ENCODE data around the gene FLAD1. TPM values are rescaled to one million over a fixed set of nuclear protein-coding genes. Genes with fewer than 3 reads are reported as not detected.
A peak's percentile ranks its signal among the peaks of the same experiment; 100 is the strongest.

Gene FLAD1
- total and polyA plus RNA-seq, 7 donors, result 17.5 to 36.5 (median 22.8) TPM

DNA sequence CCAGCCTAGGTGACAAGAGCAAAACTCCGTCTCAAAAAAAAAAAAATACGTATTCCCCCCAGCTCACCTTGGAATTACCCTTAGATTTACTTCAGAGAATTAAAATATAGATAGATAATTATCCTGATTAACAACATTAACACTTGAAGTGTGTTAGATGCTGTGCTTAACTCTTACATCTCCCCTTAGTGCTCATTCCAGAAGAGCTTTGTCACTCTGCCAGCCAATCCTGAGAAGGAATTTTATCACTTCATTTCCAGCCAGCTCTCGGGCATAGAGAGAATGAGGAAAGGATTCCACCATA is 11.0 kb upstream of the FLAD1 start:
- H3K36me3 ChIP-seq, result peaks cover 2 to 15% (median 13%) of the 10 kb centered on the region in 4 donors
- H3K4me1 ChIP-seq, result peaks cover 0 to 60% (median 58%) of the 10 kb centered on the region in 4 donors
- intact Hi-C loops (cut with DNase I), result loop anchor here (5.0 kb wide), 1 partner anchor 90 kb away; the partner anchor contains the start of gene EFNA4
- H3K9me3 ChIP-seq, result no peaks in the 10 kb centered on the region
- no peak for DNase-seq
- no peak for TF ChIP-seq POLR2AphosphoS5 (IDR thresholded peaks at IDR 0.05)
- TF ChIP-seq, protein P1, sequence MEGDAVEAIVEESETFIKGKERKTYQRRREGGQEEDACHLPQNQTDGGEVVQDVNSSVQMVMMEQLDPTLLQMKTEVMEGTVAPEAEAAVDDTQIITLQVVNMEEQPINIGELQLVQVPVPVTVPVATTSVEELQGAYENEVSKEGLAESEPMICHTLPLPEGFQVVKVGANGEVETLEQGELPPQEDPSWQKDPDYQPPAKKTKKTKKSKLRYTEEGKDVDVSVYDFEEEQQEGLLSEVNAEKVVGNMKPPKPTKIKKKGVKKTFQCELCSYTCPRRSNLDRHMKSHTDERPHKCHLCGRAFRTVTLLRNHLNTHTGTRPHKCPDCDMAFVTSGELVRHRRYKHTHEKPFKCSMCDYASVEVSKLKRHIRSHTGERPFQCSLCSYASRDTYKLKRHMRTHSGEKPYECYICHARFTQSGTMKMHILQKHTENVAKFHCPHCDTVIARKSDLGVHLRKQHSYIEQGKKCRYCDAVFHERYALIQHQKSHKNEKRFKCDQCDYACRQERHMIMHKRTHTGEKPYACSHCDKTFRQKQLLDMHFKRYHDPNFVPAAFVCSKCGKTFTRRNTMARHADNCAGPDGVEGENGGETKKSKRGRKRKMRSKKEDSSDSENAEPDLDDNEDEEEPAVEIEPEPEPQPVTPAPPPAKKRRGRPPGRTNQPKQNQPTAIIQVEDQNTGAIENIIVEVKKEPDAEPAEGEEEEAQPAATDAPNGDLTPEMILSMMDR (IDR thresholded peaks at IDR 0.05), result no peak
- TF ChIP-seq POLR2A (IDR thresholded peaks at IDR 0.05), result no peak
- no peak for TF ChIP-seq EP300 (IDR thresholded peaks at IDR 0.05)
- no peaks in the 10 kb centered on the region for H3K27me3 ChIP-seq
- no peak overlapping the region for H3K4me3 ChIP-seq
- peak overlapping the region; percentile 95 to 98 (median 96) for H3K27ac ChIP-seq
- WGBS, 2 donors, result 62 to 66% methylated on average over 3 of the region's 3 CpGs

DNA sequence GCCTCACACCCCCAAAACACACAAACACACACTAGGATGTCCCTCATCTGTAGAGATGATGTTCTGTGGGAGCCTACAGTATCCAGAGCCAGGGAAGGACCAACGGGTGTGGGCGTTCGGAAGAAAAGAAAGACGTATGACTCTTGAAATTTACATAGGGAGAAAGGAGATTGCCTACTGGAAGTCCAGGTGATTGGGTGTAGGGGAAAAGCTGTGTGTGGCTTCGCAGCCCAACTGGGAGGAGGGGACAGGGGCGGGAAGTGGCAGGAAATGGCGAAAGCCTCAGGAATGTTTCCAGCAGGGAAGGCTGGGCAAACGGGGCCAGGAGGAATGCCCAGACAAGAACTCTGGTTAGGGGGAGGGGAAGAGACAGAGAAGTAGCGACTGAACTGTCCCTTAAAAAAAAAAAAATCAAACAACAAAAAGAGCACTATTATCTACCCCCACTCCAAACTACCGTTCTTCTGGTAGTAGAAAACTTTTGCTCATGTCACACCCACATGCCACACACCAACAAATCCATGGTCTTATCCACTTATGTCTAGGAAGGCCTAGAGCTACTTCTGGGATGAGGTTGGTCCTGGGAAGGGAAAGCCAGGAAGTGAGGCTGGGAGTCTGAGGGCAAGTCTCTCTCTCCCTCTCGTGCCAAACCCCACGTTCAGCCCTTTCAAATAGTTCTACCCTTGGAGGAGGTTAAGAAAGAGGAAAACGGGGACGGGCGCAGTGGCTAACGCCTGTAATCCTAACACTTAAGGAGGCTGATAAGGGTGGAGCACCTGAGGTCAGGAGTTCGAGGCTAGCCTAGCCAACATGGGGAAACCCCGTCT is 10.4 kb upstream of the FLAD1 start:
- intact Hi-C loops (cut with DNase I), result loop anchor here (5.0 kb wide), 1 partner anchor 90 kb away; the partner anchor contains the start of gene EFNA4
- Histone ChIP-seq H3K9me3 (no peaks in the 10 kb centered on the region), H3K36me3 (peaks cover 0 to 9% (median 8%) of the 10 kb centered on the region in 4 donors), H3K27ac (peak overlapping the region; percentile 95 to 98 (median 96)), H3K4me1 (peaks cover 0 to 60% (median 58%) of the 10 kb centered on the region in 4 donors), H3K4me3 (peak overlapping the region in 3 of 4 donors; percentile 69 to 77 (median 72)), H3K27me3 (no peaks in the 10 kb centered on the region)
- peak; percentile 26 to 69 (median 40) for TF ChIP-seq POLR2AphosphoS5 (IDR thresholded peaks at IDR 0.05)
- TF ChIP-seq, protein P1 (IDR thresholded peaks at IDR 0.05), result no peak
- peak in 2 of 4 donors; percentile 40 to 57 for TF ChIP-seq EP300 (IDR thresholded peaks at IDR 0.05)
- no peak for TF ChIP-seq POLR2A (IDR thresholded peaks at IDR 0.05)
- peak; percentile 78 for DNase-seq
- 11 to 46% methylated on average over 18 of the region's 18 CpGs for WGBS, 2 donors

- Histone ChIP-seq H3K27ac (peak overlapping the region; percentile 95 to 98 (median 96)), H3K36me3 (peaks cover 0 to 1% (median under 1%) of the 10 kb centered on the region in 4 donors), H3K27me3 (no peaks in the 10 kb centered on the region), H3K4me1 (peaks cover 0 to 59% (median 53%) of the 10 kb centered on the region in 4 donors), H3K9me3 (no peaks in the 10 kb centered on the region), H3K4me3 (peak overlapping the region; percentile 60 to 77 (median 70))
- intact Hi-C loops (cut with DNase I), result loop anchor here (1.0 to 5.0 kb wide), 3 partner anchors 29 to 89 kb away; partner anchors contain the start of genes EFNA4 and ZBTB7B
- WGBS, 2 donors, result 2 to 5% methylated on average over 37 of the region's 37 CpGs
- TF ChIP-seq, protein P1 (IDR thresholded peaks at IDR 0.05), result peak in 1 of 4 experiments; percentile 36
- no peak for TF ChIP-seq EP300 (IDR thresholded peaks at IDR 0.05)
- TF ChIP-seq POLR2AphosphoS5 (IDR thresholded peaks at IDR 0.05), result peak; percentile 53 to 87 (median 56)
- peak in 1 of 2 donors; percentile 59 for TF ChIP-seq POLR2A (IDR thresholded peaks at IDR 0.05)
- peak; percentile 98 for DNase-seq
Measured at GRCh38 chr1:154973344-154974101, 9.6 kb upstream of the FLAD1 start.

- Histone ChIP-seq H3K4me3 (peak within 1 kb of the TSS; percentile 60 to 77 (median 70)), H3K36me3 (peaks cover 0 to 3% (median 0%) of the 10 kb centered on the region in 4 donors), H3K27ac (peak within 1 kb of the TSS; percentile 95 to 98 (median 96)), H3K9me3 (no peaks in the 10 kb centered on the region), H3K4me1 (peaks cover 0 to 51% (median 45%) of the 10 kb centered on the region in 4 donors), H3K27me3 (no peaks in the 10 kb centered on the region)
- TF ChIP-seq, protein P1 (IDR thresholded peaks at IDR 0.05), result no peak
- TF ChIP-seq POLR2AphosphoS5 (IDR thresholded peaks at IDR 0.05), result peak; percentile 68 to 88 (median 78)
- TF ChIP-seq POLR2A (IDR thresholded peaks at IDR 0.05), result peak; percentile 57 to 59
- TF ChIP-seq EP300 (IDR thresholded peaks at IDR 0.05), result no peak
- peak; percentile 99 for DNase-seq
- 0% methylated on average over 47 of the region's 47 CpGs for WGBS, 2 donors
- intact Hi-C loops (cut with DNase I), result loop anchor here (1.0 to 5.0 kb wide), 3 partner anchors 28 to 88 kb away; partner anchors contain the start of genes EFNA4 and ZBTB7B
Measured at GRCh38 chr1:154974102-154974807, 8.9 kb upstream of the FLAD1 start, which contains the start of gene CKS1B. Gene CKS1B (plus strand): TSS chr1:154974681. CDS start chr1:154974746, 65 bp downstream.
